HFF-Myc (cell line): ENCODE data around the gene SPATA16.

Experiments used
- DNase-seq: peaks from one replicate; pipeline ENCODE4 v3.0.0-alpha.2; 2011; ENCODE audit warnings: low read depth; ENCODE audit errors: extremely low read depth
- H3K4me3 ChIP-seq: replicated peaks from 2 replicates; pipeline ENCODE4 v1.5.1; 2011; ENCODE audit warnings: low read depth, mild to moderate bottlenecking, control low read depth, low read length
- CTCF ChIP-seq: IDR thresholded peaks from 2 replicates; pipeline ENCODE4 v1.5.1; 2012; ENCODE audit warnings: mild to moderate bottlenecking, low read depth, low read length, control low read depth; ENCODE audit errors: missing control alignments

Gene SPATA16

GRCh38 chr3:173096140-173096539 lies 44.9 kb downstream of the SPATA16 start:
- no peak overlapping the region for H3K4me3 ChIP-seq
- no peak for TF ChIP-seq CTCF
- DNase-seq, result no peak

- DNase-seq, result no peak
- no peak overlapping the region for H3K4me3 ChIP-seq
Observed at GRCh38 chr3:173092038-173092437, 49.0 kb downstream of the SPATA16 start.

GRCh38 chr3:173090492-173090891 lies 50.5 kb downstream of the SPATA16 start:
- no peak for TF ChIP-seq CTCF
- H3K4me3 ChIP-seq, result no peak overlapping the region
- no peak for DNase-seq

More at GRCh38 chr3:173092038-173092437, 49.0 kb downstream of the SPATA16 start:
- TF ChIP-seq CTCF, result no peak

- TF ChIP-seq CTCF, result no peak
- H3K4me3 ChIP-seq, result no peak overlapping the region
- DNase-seq, result no peak
Observed at GRCh38 chr3:173089283-173089682, 51.8 kb downstream of the SPATA16 start.

GRCh38 chr3:173078525-173078924 lies 62.5 kb downstream of the SPATA16 start:
- no peak for TF ChIP-seq CTCF
- no peak overlapping the region for H3K4me3 ChIP-seq

GRCh38 chr3:173066044-173067004 lies 74.7 kb downstream of the SPATA16 start:
- peak; percentile 24 for DNase-seq
- H3K4me3 ChIP-seq, result no peak overlapping the region
- TF ChIP-seq CTCF, result no peak

More at GRCh38 chr3:173078525-173078924, 62.5 kb downstream of the SPATA16 start:
- no peak for DNase-seq
